PC-3 (cell line): ENCODE measurements around the gene ZNF385A.

ENCODE experiments used
- EZH2 ChIP-seq: fragments of 300-600 bp; sonication (generic); IDR thresholded peaks from one replicate; pipeline ENCODE4 v1.6.1; 2017; ENCODE audit warnings: antibody characterized with exemption, mild to moderate bottlenecking, low read length; ENCODE audit not compliant: unreplicated experiment
- TF ChIP-seq, protein P1 (sequence below): fragments of 300-600 bp; sonication (generic); conservative IDR thresholded peaks from 2 replicates; pipeline ENCODE4 v1.5.1; 2017; ENCODE audit warnings: antibody characterized with exemption, low read depth, mild to moderate bottlenecking, low read length

DNA sequence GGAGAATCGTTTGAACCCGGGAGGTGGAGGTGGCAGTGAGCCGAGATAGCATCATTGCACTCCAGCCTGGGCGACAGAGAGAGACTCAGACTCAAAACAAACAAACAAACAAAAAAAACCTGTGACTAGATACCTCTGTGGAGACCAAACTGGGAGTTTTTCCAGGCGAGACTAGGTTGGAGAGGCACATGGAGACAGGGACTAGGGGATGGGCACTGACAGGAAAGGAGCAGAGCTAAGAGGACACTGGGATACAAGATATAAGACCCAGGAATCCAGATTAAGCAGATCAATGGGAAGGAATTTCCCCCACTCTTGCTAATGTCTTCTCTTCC is 39.2 kb upstream of the ZNF385A start:
- TF ChIP-seq, protein P1, sequence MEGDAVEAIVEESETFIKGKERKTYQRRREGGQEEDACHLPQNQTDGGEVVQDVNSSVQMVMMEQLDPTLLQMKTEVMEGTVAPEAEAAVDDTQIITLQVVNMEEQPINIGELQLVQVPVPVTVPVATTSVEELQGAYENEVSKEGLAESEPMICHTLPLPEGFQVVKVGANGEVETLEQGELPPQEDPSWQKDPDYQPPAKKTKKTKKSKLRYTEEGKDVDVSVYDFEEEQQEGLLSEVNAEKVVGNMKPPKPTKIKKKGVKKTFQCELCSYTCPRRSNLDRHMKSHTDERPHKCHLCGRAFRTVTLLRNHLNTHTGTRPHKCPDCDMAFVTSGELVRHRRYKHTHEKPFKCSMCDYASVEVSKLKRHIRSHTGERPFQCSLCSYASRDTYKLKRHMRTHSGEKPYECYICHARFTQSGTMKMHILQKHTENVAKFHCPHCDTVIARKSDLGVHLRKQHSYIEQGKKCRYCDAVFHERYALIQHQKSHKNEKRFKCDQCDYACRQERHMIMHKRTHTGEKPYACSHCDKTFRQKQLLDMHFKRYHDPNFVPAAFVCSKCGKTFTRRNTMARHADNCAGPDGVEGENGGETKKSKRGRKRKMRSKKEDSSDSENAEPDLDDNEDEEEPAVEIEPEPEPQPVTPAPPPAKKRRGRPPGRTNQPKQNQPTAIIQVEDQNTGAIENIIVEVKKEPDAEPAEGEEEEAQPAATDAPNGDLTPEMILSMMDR: no peak
- TF ChIP-seq EZH2: no peak
